DMS153 (cell line): ENCODE data around the gene PEPD.

Source experiments
- DNase-seq: peaks from one replicate; lab custom pipeline; 2025; lab: John Stamatoyannopoulos, UW

Gene PEPD

GRCh38 chr19:33545217-33545981 lies 23.8 kb upstream of the PEPD start:
- no peak for DNase-seq

GRCh38 chr19:33535226-33535625 lies 13.6 kb upstream of the PEPD start:
- DNase-seq = no peak

- DNase-seq = no peak
Observed at GRCh38 chr19:33532859-33533460, 11.4 kb upstream of the PEPD start.

GRCh38 chr19:33530842-33531241 lies 9.3 kb upstream of the PEPD start:
- DNase-seq = no peak

GRCh38 chr19:33530296-33530695 lies 8.7 kb upstream of the PEPD start:
- no peak for DNase-seq

- no peak for DNase-seq
Observed at GRCh38 chr19:33529094-33529676, 7.6 kb upstream of the PEPD start.

- no peak for DNase-seq
Observed at GRCh38 chr19:33528404-33528803, 6.8 kb upstream of the PEPD start.

- no peak for DNase-seq
Observed at GRCh38 chr19:33527125-33527524, 5.5 kb upstream of the PEPD start.

- no peak for DNase-seq
Observed at GRCh38 chr19:33524024-33524664, 2.6 kb upstream of the PEPD start.

- DNase-seq = no peak
Observed at GRCh38 chr19:33523167-33523566, 1.6 kb upstream of the PEPD start.

- DNase-seq = no peak
Observed at GRCh38 chr19:33522371-33522662, 726 bp upstream of the PEPD start.

- DNase-seq = no peak
Observed at GRCh38 chr19:33520844-33521479, 629 bp downstream of the PEPD start.

GRCh38 chr19:33520048-33520643 lies 1.4 kb downstream of the PEPD start:
- no peak for DNase-seq

- no peak for DNase-seq
Observed at GRCh38 chr19:33519416-33519815, 2.2 kb downstream of the PEPD start.

- DNase-seq = no peak
Observed at GRCh38 chr19:33518541-33518940, 3.0 kb downstream of the PEPD start.

- DNase-seq = no peak
Observed at GRCh38 chr19:33517922-33518321, 3.7 kb downstream of the PEPD start.

GRCh38 chr19:33515921-33516320 lies 5.7 kb downstream of the PEPD start:
- no peak for DNase-seq

GRCh38 chr19:33514885-33515551 lies 6.6 kb downstream of the PEPD start:
- DNase-seq = no peak

- no peak for DNase-seq
Observed at GRCh38 chr19:33513424-33513823, 8.2 kb downstream of the PEPD start.

GRCh38 chr19:33512580-33513137 lies 8.9 kb downstream of the PEPD start:
- DNase-seq = no peak

- DNase-seq = no peak
Observed at GRCh38 chr19:33512021-33512420, 9.6 kb downstream of the PEPD start.
